Fibroblast of pulmonary artery (primary cell): ENCODE measurements around the gene TGFBR2.
A peak's percentile ranks its signal among the peaks of the same experiment; 100 is the strongest.

Source experiments
- DNase-seq: peaks from one replicate; pipeline ENCODE4 v3.0.0-alpha.2; 2010; ENCODE audit warnings: low read depth
- H3K4me3 ChIP-seq: replicated peaks from 2 replicates; pipeline ENCODE4 v1.5.1; 2011; ENCODE audit warnings: low read depth, mild to moderate bottlenecking, control low read depth, low read length, moderate library complexity
- TF ChIP-seq, protein P1 (sequence below): IDR thresholded peaks from 2 replicates; pipeline ENCODE4 v1.5.1; 2011; ENCODE audit warnings: mild to moderate bottlenecking, control low read depth, low read length, inconsistent platforms; ENCODE audit errors: missing control alignments

TGFBR2 gene

DNA sequence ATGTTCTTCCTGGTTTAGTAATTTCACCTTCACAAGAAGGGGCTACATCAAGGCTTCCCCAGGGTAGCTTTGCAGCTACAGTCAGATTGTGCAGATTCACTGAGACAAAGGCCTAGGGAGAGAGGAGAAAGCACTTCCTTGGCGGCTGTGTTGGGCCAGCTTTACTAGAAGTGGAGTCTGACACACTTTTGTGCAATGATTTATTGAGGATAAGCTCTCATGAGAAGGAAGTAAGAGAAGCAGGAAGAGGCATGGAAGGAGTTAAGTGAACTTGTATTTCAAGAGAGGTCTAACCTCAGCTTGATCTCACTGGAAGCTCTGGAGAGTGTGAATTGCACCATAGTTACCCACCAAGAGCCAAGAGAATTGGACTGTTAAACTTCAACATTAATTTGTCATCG lies 78.9 kb downstream of the TGFBR2 start:
- no peak for DNase-seq
- TF ChIP-seq, protein P1, sequence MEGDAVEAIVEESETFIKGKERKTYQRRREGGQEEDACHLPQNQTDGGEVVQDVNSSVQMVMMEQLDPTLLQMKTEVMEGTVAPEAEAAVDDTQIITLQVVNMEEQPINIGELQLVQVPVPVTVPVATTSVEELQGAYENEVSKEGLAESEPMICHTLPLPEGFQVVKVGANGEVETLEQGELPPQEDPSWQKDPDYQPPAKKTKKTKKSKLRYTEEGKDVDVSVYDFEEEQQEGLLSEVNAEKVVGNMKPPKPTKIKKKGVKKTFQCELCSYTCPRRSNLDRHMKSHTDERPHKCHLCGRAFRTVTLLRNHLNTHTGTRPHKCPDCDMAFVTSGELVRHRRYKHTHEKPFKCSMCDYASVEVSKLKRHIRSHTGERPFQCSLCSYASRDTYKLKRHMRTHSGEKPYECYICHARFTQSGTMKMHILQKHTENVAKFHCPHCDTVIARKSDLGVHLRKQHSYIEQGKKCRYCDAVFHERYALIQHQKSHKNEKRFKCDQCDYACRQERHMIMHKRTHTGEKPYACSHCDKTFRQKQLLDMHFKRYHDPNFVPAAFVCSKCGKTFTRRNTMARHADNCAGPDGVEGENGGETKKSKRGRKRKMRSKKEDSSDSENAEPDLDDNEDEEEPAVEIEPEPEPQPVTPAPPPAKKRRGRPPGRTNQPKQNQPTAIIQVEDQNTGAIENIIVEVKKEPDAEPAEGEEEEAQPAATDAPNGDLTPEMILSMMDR: no peak
- no peak overlapping the region for H3K4me3 ChIP-seq

DNA sequence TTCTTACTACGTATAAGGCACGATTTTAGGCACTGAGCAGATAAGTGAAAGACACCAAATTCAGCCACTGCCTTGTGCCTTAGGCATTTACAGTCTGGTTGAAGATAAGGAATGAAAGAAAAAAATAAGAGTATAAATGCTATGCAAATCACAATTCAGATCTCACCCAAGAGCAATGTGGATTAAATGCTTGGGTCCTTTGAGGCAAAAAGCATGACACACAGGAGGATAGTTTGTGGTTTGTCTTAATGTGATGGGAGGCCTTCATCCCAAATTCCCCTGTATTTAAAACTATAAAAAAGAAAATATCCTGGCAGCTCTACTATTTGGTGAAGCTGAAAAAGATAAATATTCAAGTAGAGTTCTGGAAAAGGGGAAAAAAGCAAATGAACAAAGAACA lies 79.8 kb downstream of the TGFBR2 start:
- TF ChIP-seq, protein P1: no peak
- DNase-seq: no peak
- no peak overlapping the region for H3K4me3 ChIP-seq

DNA sequence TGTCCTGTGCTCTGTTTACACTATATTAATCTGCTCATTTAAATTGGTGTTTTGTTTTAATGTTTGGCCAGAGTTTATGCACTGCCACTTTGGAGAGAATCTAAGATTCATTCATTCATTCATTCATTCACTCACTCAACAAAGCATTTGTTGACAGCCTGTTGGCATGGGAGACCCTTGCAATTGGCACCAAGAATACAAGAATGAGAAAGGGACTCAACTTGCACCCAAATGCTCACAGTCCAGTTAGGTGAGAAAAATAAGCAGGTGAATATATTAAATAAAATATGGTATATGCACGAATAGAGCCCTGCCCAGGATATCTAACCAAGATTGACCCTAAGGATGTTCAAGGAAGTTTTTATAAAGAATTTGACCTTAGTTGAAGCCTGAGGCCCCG lies 80.4 kb downstream of the TGFBR2 start:
- H3K4me3 ChIP-seq: no peak overlapping the region
- DNase-seq: no peak

DNA sequence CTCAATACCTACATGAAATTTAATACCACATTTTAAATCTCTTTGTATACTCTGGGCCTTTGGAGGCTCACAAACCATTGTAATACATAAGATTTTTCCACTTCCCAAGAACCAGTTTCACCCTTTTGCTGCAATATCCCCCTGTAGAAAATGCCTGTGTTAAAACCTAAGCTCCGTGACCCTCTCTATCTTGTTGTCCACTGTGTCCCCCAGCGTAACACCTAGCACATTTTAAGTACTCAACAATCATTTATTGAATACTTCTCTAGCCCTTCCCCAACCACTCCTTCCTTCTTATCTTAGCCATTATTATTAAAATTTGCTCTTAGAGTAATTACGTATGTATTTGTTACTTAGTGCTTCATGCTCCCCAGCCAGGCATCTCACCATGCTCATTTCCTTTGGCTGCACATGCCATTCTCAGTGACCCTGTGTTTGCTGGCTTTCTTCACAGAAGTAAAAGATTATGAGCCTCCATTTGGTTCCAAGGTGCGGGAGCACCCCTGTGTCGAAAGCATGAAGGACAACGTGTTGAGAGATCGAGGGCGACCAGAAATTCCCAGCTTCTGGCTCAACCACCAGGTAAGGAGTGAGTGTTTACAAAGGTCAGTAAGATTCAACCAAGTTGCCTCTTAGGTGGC lies 81.6 kb downstream of the TGFBR2 start:
- no peak for DNase-seq
- TF ChIP-seq, protein P1: no peak
- H3K4me3 ChIP-seq: no peak overlapping the region

More for the DNA sequence above, 80.4 kb downstream of the TGFBR2 start:
- TF ChIP-seq, protein P1: no peak

DNA sequence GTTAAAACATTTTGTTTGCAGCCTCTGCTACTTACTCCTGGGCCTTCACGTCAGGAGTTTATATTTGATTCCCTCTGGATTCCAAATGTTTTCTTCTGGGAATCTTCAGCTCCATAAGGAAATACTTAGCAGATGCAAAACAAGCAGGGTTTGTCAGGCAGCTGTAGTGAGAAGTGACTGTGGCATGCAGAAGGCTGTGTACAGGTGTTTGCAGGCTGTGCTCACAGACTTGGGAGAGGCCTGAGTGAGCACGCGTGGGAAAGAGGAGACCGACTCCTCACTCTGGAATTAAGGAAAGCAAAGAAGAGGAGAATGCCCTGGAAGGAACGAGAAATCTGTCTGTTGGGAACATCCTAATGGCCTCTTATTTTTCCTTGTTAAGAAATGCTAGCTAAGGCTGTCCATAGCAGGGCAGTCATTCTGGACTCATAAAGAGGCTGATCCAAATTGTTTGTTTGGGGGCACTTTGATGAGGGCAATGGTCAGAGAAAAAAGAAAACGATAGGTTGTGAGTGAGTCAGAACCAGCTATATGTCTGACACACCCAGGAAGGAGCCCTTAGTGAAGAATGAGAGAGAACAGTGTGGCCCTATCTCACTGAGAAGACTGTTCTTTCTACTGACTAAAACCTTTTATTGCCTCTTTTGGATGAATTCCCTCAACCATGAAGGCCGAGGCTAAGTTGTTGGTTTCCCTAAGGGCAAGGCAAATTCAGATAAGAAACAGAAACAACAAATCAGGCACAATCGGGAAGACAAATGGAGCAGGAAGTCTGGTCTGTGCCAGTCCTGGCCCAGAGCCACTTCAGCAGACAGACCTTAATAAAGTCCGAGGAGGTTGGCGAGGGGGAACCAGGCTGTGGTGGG lies 82.6 kb downstream of the TGFBR2 start:
- no peak overlapping the region for H3K4me3 ChIP-seq
- peak; percentile 56 for DNase-seq
- TF ChIP-seq, protein P1: no peak

DNA sequence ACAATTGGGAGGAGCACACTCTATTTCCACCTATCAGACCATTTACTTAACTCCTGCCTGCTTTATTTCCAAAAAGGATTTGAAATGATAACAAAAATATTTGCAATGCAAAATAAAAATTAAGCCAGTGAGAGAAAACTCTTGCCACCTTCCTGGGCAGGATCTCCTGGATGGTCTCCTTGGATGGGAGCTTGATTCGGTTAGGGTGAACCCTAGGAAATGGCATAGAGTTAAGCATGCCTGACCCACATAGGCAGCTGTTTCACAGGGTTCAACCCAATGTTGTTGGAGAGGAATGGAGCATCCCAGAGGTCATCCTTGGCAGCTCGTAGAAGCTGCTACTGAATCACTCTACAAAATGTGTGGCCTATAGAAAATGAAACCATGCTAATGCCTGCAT lies 83.8 kb downstream of the TGFBR2 start:
- DNase-seq: no peak
- TF ChIP-seq, protein P1: no peak
- H3K4me3 ChIP-seq: no peak overlapping the region
